Left ventricle myocardium inferior (tissue), 1 donor: Measurements from ENCODE around the gene PRKAR2A. TPM values are rescaled to one million over a fixed set of nuclear protein-coding genes. Genes with fewer than 3 reads are reported as not detected.

ENCODE experiments used
- DNase-seq: peaks from one replicate; pipeline ENCODE4 v3.0.0-alpha.2; 2020
- H3K27ac ChIP-seq: fragments of 200-600 bp; replicated peaks from 2 replicates; pipeline ENCODE4 v1.8.0; 2021
- H3K27me3 ChIP-seq: fragments of 200-600 bp; 2 replicates; pipeline ENCODE4 v1.8.0; 2021; ENCODE audit warnings: low read depth
- H3K36me3 ChIP-seq: fragments of 200-600 bp; 2 replicates; pipeline ENCODE4 v1.8.0; 2021
- H3K4me1 ChIP-seq: fragments of 200-600 bp; 2 replicates; pipeline ENCODE4 v1.8.0; 2021
- H3K4me3 ChIP-seq: fragments of 200-600 bp; 2 replicates; pipeline ENCODE4 v1.8.0; 2021; ENCODE audit warnings: mild to moderate bottlenecking, moderate library complexity
- H3K9me3 ChIP-seq: fragments of 200-600 bp; replicated peaks from 2 replicates; pipeline ENCODE4 v1.8.0; 2021
- intact Hi-C: fragments of 100-400 bp; cut with micrococcal nuclease; formaldehyde crosslinking; loops from one replicate; pipeline ENCODE4 v1.11.0; 2022
- total RNA-seq: library from RNA; stranded (reverse); fragmentation: NEBNext Ultra II Directional; extraction: Animal tissue kit (Norgen Biotek cat#: 25700); gene quantifications from one replicate; pipeline ENCODE4 v1.2.1, GENCODE V29; 2021
- TF ChIP-seq, protein P1 (sequence below): fragments of 200-600 bp; IDR thresholded peaks from 2 replicates; pipeline ENCODE4 v1.8.0; 2021; ENCODE audit warnings: antibody characterized with exemption, mild to moderate bottlenecking, borderline replicate concordance
- donor health status: DM: no; HTN: yes; CAD: no; lungs with severe emphysema.

Gene PRKAR2A
- total RNA-seq, 1 donor from 2014 or later: 52.2 TPM

DNA sequence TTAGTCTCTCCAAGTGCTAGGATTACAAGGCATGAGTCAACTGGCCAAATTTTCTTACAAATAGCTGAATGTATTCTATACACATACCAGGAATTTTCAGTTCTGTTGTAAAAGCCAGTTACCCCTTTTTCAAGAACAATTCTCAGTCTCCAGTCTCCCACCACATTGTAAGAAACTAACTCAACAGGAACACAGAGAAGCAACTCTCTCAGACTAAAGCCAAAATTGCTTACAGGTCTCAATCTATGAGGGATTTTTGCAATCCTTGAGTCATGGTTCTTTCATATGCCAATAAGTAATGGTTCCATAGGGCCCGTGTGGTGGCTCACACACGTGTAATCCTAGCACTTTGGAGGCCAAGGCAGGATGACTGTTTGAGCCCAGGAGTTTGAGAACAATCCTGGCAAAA, 139.2 kb downstream of the PRKAR2A start:
- peaks cover 42% of the 10 kb centered on the region for H3K36me3 ChIP-seq
- no peaks in the 10 kb centered on the region for H3K9me3 ChIP-seq
- H3K27ac ChIP-seq: peak overlapping the region; percentile 36
- intact Hi-C loops: no loop called here
- no peak overlapping the region for H3K4me3 ChIP-seq
- peaks cover 78% of the 10 kb centered on the region for H3K4me1 ChIP-seq
- TF ChIP-seq, protein P1, sequence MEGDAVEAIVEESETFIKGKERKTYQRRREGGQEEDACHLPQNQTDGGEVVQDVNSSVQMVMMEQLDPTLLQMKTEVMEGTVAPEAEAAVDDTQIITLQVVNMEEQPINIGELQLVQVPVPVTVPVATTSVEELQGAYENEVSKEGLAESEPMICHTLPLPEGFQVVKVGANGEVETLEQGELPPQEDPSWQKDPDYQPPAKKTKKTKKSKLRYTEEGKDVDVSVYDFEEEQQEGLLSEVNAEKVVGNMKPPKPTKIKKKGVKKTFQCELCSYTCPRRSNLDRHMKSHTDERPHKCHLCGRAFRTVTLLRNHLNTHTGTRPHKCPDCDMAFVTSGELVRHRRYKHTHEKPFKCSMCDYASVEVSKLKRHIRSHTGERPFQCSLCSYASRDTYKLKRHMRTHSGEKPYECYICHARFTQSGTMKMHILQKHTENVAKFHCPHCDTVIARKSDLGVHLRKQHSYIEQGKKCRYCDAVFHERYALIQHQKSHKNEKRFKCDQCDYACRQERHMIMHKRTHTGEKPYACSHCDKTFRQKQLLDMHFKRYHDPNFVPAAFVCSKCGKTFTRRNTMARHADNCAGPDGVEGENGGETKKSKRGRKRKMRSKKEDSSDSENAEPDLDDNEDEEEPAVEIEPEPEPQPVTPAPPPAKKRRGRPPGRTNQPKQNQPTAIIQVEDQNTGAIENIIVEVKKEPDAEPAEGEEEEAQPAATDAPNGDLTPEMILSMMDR: no peak
- no peaks in the 10 kb centered on the region for H3K27me3 ChIP-seq
- no peak for DNase-seq

GRCh38 chr3:48707157-48707556, 140.5 kb downstream of the PRKAR2A start:
- H3K27ac ChIP-seq: no peak overlapping the region
- H3K9me3 ChIP-seq: no peaks in the 10 kb centered on the region
- DNase-seq: no peak
- H3K36me3 ChIP-seq: peaks cover 36% of the 10 kb centered on the region
- H3K4me3 ChIP-seq: no peak overlapping the region
- intact Hi-C loops: no loop called here
- H3K4me1 ChIP-seq: peaks cover 79% of the 10 kb centered on the region
- no peaks in the 10 kb centered on the region for H3K27me3 ChIP-seq
- TF ChIP-seq, protein P1: no peak

GRCh38 chr3:48702320-48702920, 145.3 kb downstream of the PRKAR2A start:
- Histone ChIP-seq H3K9me3 (no peaks in the 10 kb centered on the region), H3K4me3 (no peak overlapping the region), H3K4me1 (peaks cover 64% of the 10 kb centered on the region), H3K27me3 (no peaks in the 10 kb centered on the region), H3K27ac (no peak overlapping the region), H3K36me3 (peaks cover 26% of the 10 kb centered on the region)
- TF ChIP-seq, protein P1: no peak
- intact Hi-C loops: no loop called here
- no peak for DNase-seq

- DNase-seq: no peak
- Histone ChIP-seq H3K4me3 (no peak overlapping the region), H3K36me3 (peaks cover 23% of the 10 kb centered on the region), H3K27me3 (no peaks in the 10 kb centered on the region), H3K9me3 (no peaks in the 10 kb centered on the region), H3K27ac (no peak overlapping the region), H3K4me1 (peaks cover 69% of the 10 kb centered on the region)
- TF ChIP-seq, protein P1: no peak
- intact Hi-C loops: no loop called here
These were observed 146.8 kb downstream of the PRKAR2A start for GRCh38 chr3:48700731-48701405.

DNA sequence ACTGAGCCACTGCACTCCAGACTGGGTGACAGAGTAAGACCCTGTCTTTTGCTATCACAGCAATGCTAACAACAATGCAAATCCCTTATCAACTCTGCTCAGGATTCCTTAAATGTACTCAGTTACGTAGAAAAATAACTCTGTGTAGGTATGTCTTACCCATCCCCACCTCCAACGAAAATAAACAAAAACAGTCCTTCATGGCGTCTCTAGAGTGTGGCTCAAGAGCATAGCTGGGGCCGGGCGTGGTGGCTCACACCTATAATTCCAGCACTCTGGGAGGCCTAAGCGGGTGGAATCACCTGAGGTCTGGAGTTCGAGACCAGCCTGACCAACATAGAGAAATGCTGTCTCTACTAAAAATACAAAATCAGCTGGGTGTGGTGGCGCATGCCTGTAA, 148.8 kb downstream of the PRKAR2A start:
- no peaks in the 10 kb centered on the region for H3K27me3 ChIP-seq
- no peak for DNase-seq
- H3K9me3 ChIP-seq: no peaks in the 10 kb centered on the region
- peaks cover 76% of the 10 kb centered on the region for H3K4me1 ChIP-seq
- TF ChIP-seq, protein P1: no peak
- no peak overlapping the region for H3K4me3 ChIP-seq
- intact Hi-C loops: no loop called here
- peaks cover 37% of the 10 kb centered on the region for H3K36me3 ChIP-seq
- H3K27ac ChIP-seq: no peak overlapping the region
